ENCODE measurements around the gene TCEA2. TPM values are rescaled to one million over a fixed set of nuclear protein-coding genes. Genes with fewer than 3 reads are reported as not detected.

The TCEA2 gene
- total and polyA plus RNA-seq, 2 of the 13 experiments (the other 11 are each of a cell fraction or from before 2014, with no cell fraction given), result 28.1 to 33.7 TPM

DNA sequence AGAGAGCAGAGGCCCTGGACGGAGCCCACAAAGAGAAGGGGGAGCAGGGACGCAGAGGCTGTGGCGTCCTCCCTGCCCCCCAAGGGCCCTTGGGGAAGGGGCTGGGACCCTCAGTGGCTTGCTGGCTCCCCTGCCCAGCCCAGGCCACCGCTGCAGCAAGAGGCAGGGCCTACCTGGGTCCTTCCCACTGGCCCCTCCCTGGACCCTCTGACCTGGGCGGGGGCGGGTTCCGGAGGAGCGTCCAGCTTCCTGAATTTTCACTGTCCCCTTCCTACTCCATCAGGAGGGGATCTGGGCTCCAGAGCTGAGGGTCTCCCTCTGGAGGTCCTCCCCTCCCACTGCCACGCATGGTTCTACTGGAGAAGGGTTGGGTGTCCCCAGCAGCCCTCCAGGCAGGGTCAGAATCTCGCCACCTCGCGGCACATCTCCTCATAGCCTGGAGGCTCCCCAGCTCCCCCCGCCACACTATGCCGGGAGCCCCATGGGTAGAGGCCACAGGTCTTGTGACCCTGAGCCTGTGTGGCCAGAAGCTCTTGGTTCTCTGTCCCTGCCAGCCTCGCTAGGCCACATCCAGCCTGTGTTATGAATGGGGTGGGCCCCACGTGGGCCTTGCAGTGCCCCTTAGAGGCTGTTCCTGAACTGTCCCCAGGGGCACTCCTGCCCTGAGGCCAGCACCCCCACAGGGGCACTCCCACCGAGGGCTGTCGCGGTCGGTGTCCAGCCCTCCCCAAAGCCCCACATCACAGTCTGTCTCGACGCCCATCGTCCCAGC lies 12.6 kb upstream of the TCEA2 start (continued):
- TF ChIP-seq, protein P1, sequence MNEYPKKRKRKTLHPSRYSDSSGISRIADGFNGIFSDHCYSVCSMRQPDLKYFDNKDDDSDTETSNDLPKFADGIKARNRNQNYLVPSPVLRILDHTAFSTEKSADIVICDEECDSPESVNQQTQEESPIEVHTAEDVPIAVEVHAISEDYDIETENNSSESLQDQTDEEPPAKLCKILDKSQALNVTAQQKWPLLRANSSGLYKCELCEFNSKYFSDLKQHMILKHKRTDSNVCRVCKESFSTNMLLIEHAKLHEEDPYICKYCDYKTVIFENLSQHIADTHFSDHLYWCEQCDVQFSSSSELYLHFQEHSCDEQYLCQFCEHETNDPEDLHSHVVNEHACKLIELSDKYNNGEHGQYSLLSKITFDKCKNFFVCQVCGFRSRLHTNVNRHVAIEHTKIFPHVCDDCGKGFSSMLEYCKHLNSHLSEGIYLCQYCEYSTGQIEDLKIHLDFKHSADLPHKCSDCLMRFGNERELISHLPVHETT (CRISPR knock-in tag; conservative IDR thresholded peaks at IDR 0.05), result peak; percentile 26
- TF ChIP-seq, protein P2, sequence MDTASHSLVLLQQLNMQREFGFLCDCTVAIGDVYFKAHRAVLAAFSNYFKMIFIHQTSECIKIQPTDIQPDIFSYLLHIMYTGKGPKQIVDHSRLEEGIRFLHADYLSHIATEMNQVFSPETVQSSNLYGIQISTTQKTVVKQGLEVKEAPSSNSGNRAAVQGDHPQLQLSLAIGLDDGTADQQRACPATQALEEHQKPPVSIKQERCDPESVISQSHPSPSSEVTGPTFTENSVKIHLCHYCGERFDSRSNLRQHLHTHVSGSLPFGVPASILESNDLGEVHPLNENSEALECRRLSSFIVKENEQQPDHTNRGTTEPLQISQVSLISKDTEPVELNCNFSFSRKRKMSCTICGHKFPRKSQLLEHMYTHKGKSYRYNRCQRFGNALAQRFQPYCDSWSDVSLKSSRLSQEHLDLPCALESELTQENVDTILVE (CRISPR knock-in tag; IDR thresholded peaks at IDR 0.05), result peak; percentile 72; the same call in 1 of the 2 replicates
- TF ChIP-seq, protein P3, sequence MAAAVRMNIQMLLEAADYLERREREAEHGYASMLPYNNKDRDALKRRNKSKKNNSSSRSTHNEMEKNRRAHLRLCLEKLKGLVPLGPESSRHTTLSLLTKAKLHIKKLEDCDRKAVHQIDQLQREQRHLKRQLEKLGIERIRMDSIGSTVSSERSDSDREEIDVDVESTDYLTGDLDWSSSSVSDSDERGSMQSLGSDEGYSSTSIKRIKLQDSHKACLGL (CRISPR knock-in tag; IDR thresholded peaks at IDR 0.05), result peak; percentile 12; the same call in 1 of the 2 replicates
- TF ChIP-seq KDM6A (CRISPR knock-in tag; IDR thresholded peaks at IDR 0.05; ENCODE audit: low read depth) (no peak), FOXA3 (CRISPR knock-in tag; IDR thresholded peaks at IDR 0.05) (peak; percentile 22; the same call in 1 of the 2 replicates), ZFY (CRISPR knock-in tag; IDR thresholded peaks at IDR 0.05) (peak; percentile 84), ZNF510 (CRISPR knock-in tag; IDR thresholded peaks at IDR 0.05; ENCODE audit: low read depth) (no peak), ZNF879 (CRISPR knock-in tag; IDR thresholded peaks at IDR 0.05) (no peak), MBD4 (IDR thresholded peaks at IDR 0.05; ENCODE audit: borderline replicate concordance, low read length) (no peak), ZNF382 (CRISPR knock-in tag; IDR thresholded peaks at IDR 0.05; ENCODE audit: borderline replicate concordance) (no peak), ZNF124 (CRISPR knock-in tag; IDR thresholded peaks at IDR 0.05) (no peak), ATF7 (IDR thresholded peaks at IDR 0.05) (no peak), ATF7 (CRISPR knock-in tag; IDR thresholded peaks at IDR 0.05) (no peak), NCOA5 (CRISPR knock-in tag; IDR thresholded peaks at IDR 0.05) (0 out of 2 replicates have a peak, but pooled peaks have one; percentile 65), ZNF782 (CRISPR knock-in tag; IDR thresholded peaks at IDR 0.05; ENCODE audit: borderline replicate concordance) (no peak), ZNF713 (CRISPR knock-in tag; IDR thresholded peaks at IDR 0.05) (peak; percentile 81; the same call in 1 of the 2 replicates), MBNL3 (CRISPR knock-in tag; conservative IDR thresholded peaks at IDR 0.05) (no peak), ZNF883 (CRISPR knock-in tag; IDR thresholded peaks at IDR 0.05; ENCODE audit: not compliant biosample characterization) (peak; percentile 94), ZNF780A (CRISPR knock-in tag; IDR thresholded peaks at IDR 0.05) (no peak)
- TF ChIP-seq, protein P4, sequence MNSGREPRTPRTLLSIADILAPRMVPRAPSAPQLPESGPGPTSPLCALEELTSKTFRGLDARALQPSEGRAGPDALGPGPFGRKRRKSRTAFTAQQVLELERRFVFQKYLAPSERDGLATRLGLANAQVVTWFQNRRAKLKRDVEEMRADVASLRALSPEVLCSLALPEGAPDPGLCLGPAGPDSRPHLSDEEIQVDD (CRISPR knock-in tag; IDR thresholded peaks at IDR 0.05; ENCODE audit: borderline replicate concordance), result no peak
